LoVo (cell line): ENCODE results near the gene AJAP1.

Experiments
- DNase-seq: peaks from one replicate; pipeline ENCODE4 v3.0.0-alpha.2; 2016; ENCODE audit warnings: low spot score

Gene AJAP1

DNA sequence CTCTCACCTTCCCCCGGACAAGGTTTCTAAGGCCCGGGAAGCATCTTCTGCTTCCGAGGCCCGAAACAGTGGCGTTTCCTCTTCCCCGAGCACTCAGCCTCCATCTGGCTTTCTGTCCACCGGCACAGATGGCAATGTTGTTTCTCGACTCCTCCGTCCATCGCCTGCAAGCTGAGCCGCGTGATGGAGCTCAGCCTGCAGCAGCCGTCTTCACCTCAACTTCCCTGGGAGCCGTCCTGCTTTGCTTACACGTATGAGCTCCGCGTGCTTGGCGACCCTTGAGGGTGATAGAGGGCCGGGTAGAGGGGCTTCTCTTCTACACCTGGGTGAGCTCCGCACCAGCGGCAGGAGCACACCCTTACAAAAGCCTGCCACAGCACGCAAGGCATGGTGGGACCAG lies 80.4 kb downstream of the AJAP1 start:
- DNase-seq: no peak

DNA sequence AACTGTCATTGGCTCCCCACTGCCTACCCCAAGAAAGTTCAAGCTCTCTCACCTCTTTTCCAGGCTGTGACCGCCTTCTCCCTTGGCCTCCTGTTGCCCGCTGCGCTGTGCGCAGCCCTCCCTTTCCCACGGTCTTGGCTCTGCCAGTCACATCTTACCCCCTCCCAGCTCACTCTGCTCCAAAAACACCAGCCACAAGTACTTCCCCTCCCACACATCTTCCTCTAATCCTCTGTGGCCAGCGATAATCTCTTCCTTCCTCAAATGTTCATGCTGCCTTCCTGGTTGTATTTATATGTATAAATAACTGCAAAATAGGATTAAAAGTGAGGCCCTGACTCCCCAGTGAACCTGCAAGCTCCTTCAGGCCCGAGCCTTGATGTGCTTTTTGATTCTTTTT lies 81.8 kb downstream of the AJAP1 start:
- no peak for DNase-seq

DNA sequence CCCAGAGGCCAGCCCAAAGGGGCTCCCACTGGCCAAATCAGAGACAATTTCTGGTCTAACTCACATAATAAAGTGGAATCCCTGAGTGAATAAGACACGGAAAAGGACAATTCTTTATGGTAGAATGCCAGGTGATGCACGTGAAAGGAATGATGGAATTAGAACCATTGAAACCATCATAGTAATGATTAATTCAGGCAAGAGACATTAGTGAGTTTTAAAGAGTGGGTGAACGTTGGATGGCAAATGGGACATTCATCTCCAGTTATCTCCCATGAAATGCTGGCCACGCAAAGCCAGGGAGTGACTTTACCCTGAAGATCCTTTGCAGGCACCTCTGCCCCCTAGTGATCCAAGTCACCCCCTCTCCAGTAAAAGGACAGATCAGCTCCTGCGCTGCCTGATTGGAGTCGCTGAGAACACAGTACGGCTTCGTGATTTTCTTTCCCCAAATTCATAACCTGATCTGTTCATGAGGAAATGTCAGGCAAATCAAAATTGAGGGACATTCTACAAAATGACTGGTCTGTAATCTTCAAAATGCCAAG lies 87.5 kb downstream of the AJAP1 start:
- no peak for DNase-seq

DNA sequence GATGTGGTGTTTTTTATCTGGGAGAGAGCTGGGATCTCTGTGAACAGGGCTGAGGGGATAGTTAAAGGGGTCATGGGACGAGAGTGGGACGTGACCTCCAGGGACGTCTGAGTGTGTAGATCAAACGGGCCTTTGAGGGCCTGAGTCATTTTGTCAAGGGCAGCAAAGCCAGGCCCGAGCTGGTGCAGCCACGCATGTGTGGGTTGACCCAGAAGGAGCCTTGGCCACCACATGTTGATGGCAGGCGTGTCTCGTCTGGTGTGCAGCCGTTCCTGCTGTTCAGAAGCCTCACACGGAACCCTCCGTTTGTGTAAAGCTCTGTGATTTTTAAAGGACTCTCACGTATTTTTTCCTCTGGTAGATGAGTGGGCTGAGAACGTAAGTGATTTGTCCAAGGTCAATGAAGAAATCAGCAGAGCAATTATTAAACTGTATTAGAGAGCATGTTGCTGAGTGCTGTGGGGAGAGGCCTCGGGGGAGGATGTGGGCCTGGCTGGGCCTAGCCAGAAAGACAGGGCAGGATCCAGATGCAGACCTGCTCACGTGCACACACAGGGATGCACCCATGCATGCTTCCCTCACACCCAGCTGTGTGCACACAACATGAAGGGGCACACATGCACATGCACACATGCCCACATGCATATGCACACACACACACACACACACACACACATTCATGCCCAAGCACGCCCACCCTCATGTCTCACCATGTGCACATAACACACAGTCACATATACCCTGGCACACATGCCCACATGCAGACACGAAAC lies 89.8 kb downstream of the AJAP1 start:
- DNase-seq: no peak

DNA sequence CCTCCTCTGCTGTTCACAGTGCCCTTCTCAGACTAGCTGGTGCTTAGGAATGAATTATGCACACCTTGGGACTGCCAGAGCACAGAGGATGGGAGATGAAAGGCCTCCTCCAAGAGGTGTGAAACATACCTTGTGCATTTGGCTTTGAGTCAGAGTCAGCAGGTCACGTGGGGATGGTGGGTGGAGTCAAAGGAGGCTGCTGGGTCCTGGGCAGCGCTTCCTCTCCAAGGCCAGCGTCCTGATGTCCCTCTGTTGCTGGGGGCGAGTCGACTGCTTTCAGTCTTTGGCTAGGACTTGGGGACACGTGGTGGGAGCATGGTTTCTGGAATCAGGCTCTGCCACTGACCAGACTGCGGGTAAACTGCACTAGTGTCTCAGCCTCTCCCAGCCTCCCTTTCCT lies 91.2 kb downstream of the AJAP1 start:
- no peak for DNase-seq

DNA sequence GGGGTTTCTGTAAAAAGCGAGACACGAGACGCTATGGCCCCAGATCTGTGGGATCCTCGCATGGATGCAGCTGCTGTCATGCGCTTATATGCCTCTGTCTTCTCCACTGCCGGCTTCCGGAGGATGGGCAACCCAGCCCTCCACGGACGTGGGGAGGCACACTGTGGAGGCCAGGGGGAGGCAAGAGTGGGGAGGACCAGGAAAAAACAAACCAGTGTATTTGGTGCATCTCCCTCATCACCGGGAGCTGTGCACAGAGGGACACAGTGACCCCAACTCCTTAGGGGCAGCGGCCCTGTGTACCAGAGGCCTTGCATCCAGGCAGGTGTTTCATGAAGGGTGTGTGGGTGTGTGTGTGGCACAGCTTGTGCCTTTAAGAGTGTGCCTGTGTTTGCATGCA lies 95.0 kb downstream of the AJAP1 start:
- no peak for DNase-seq

DNA sequence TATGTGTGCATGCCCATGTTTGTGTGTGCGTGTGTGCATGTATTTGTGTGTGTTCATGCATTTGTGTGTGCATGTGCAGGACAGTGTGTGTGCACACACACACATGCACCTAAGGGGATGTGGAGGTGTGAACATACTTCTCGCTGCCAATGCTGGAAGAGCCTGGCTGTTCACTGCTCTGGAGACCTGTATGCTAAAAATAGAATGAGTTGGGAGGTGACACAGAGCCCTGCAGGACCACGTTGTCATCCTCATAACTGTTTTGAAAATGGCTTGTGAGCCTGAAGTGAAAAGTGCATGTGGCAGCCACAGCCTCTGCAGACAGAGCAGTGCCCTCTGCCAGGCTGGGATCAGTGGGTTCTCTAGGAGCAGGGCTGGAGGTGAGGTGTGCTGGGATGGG lies 95.8 kb downstream of the AJAP1 start:
- no peak for DNase-seq

DNA sequence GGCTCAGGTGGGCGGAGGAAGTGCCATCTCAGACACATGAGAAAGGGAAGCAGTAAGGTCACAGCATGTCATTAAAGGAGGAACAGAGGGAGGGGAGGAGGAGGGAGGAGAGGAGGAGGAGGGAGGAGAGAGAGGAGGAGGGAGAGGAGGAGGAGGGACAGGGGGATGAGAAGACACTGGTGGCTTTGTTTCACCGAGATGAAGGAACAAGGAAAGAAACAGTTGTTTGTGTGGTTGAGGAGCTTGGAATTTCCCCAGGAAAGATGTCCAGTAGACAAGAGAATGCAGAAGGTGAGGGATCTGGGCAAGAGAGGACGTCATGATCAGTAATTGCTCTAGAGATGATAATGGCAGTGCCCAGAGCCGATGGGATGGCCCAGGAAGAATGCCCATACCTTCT lies 97.7 kb downstream of the AJAP1 start:
- no peak for DNase-seq

DNA sequence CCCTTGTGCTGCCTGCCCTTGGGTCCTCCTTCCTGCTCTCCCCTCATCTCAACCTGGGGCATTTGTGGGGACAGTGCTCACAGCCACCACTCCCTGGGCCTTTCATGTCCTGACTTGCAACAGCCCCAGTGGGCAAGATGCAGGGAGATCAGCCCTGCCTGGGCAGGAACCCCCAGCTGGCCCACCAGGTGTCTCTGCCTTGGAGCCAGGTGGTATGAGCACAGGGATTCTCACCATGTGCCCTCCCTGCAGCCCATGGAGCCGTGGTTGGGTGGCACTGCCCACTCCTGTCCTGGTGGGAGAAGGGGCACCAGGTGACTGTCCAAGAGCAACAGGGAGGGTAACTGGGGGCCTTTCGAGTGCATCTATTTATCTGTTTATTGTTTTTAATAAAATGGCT lies 100.4 kb downstream of the AJAP1 start:
- no peak for DNase-seq

DNA sequence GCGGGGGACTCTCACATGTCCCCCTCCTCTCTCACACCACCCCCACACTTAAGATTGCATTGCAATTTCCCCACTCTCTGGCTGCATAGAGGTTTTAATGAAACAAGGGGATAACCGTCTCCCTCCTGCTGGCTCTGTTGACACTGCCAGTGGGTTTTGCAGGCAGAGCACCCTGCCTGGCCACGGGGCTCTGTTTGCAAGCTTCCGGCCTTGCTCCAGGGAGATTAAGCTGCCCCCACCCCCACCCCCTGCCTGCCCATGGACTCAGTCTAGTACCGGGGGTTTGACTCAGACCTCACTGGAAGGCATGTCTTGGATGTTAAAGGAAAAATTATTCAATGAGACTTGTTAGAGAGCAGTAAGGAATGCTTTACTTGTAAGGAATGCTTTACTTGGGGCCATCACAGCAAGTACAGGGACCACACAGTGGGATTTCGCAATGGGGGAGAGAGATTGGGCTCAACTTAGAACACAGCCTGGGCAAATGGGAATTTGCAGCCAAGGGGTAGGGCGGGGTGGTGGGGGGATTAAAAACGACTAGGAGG lies 101.0 kb downstream of the AJAP1 start:
- DNase-seq: no peak

DNA sequence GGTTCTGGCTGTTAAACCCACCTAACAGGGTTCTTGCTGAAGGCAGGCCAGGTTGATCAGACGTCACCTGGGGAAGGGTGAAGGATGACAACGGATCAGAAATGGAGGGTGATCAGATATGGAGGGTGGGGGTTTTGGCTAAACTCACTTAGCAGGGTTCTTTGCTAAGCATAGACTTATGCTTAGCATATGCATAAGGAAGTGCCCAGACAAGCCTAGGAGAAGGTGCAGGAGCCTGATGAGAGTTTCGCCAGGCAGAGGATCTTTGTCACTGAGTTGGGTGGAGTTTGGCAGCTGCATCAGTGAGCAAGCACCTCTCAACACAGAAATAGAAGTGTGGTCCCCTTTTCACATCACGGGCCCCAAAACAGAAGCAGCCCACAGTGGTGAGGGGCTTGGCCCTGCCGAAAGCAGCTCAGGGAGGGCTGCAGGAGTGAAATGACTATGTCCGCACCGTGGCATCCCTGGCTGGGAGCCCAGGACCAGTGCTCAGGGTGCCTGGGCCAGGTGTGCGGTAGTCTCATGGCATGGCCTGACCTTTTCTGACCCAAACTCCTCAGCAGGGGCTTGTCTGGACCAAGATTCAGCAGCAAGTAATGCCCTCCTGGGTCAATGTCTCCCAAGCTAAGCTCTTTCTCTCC lies 101.6 kb downstream of the AJAP1 start:
- DNase-seq: no peak

DNA sequence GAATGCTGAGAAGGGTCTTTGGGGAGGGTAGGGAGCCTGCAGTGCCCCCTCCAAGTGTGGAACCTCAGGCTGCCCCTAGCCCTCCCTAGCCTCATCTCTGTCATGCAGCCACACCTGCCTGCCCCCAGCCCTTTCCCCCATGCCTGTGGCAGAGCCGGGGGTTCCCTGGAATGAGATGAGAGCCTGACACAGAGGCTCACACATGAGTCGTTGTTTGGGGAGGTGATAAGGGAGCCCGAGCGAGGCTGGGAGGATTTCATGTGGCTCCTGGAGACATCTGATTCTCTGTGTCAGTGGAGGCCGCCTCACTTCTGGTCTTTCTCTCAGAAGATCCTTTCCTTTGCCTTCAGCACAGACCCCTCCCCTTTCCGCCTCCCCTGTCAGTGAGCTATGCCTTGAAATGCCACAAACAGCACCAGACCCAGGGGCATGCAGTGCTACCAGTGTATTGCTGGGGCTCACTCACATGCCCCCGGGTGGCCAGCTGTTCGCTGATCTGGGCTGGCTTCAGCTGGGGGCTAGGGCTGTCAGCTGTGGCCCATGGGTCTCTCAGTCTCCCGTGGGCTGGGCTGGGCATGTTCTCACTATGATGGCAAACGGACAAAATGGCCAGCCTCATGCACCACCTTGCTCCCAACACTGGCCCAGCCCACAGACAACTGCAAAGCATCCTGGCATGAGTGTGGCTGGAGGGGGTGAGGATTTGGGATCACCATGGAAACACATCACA lies 102.6 kb downstream of the AJAP1 start:
- DNase-seq: no peak

DNA sequence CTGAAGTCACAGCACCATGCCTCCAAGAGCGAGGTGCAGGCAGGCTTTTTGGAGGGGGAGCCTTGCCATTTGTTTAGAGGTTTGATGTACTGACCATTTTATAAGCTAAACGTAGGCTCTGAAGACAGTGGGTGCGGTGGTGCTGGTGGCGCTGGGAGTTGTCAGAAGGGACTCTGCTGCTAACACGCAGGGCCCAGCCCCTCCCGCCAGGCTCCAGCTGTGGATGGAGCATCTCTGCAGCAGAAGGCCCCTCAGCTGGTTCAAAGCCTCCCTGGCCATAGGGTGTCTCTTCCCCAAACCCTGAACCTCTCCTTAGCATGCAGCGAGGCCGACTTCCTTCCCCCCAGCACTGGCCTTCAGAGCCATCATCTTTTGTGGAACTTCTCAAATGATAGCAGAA lies 105.3 kb downstream of the AJAP1 start:
- no peak for DNase-seq

DNA sequence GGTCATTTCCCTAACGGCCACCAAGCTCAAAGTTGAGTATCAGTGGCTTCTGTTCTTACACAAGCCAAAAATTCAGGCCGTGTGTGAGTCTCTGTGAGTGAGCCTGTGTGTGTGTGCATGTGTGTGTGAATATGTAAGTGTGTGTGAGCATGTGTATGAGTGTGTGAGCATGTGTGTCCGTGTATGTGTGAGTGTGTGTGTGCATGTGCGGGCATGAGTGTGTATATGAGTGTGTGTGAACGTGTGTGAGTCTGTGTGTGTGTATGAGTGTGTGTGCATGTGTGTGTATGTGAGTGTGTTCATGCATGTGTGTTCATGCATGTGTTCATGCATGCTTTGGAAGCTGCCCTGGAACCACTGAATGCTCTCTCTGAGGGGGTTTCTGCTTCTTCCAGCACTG lies 105.7 kb downstream of the AJAP1 start:
- DNase-seq: no peak

DNA sequence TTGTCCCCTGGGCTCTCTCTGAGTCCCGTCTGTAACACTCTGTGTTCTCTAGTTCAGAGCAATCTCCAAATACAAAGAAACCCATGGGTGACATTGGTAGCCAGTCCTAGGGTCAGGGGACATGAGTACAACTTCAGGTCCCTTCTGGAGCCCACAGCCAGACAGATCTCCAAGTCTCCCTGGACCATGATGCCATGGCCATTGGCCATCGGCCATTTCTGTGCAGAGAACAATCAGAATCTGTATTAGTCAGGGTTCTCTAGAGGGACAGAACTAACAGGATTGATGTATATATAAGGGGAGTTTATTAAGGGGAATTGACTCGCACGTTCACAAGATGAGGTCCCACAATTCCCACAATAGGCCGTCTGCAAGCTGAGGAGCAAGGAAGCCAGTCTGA lies 106.9 kb downstream of the AJAP1 start:
- no peak for DNase-seq

DNA sequence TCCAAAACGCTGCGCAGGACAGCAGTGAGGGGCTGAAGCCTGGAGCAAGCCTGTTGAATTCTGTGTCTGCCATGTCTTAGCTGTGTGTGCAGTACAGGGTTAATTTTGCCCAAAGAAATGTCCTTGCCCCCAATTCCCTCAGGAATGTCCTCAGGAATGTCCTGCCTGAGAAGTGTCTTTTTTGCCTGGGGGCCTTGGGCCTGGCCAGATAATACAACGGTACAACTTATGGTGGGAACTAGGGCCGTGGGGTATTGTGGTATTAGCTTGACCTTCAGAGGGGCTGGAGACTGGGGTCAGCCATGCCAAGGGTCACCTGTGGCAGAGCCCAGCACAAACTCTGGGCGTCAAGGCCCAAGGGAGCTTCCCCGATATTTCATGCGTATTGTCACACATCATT lies 107.7 kb downstream of the AJAP1 start:
- DNase-seq: no peak

DNA sequence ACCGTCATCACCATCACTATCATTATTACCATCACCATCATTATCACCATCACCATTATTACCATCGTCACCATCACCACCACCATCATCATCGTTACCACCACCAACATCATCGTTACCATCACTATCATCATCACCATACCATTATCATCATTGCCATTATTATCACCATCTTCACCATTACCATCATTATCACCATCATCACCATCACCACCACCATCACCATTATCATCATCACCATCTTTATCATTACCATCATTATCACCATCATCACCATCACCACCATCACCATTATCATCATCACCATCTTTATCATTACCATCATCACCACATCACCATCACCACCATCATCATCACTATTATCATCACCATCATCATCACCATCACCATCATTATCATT lies 112.9 kb downstream of the AJAP1 start:
- DNase-seq: no peak

DNA sequence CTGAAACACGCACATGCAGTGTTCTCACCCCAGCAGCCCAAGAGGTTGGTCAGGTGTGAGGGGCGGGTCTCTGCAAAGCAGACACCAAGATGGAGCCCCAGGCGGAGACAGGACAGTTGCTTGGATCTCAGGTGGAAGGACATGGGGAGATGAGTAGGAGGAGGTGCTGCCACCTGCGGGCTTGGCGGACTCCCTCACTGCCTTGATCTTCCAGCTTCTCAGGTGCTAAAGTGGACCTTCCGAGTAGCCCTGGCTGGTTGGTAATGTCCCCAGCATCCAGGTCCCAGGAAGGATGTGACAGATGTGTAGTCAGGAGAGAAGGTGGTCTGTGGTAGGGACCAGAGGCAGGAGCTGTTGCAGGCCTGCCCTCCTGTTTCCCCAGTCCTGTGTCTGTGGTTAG lies 114.1 kb downstream of the AJAP1 start:
- DNase-seq: no peak

DNA sequence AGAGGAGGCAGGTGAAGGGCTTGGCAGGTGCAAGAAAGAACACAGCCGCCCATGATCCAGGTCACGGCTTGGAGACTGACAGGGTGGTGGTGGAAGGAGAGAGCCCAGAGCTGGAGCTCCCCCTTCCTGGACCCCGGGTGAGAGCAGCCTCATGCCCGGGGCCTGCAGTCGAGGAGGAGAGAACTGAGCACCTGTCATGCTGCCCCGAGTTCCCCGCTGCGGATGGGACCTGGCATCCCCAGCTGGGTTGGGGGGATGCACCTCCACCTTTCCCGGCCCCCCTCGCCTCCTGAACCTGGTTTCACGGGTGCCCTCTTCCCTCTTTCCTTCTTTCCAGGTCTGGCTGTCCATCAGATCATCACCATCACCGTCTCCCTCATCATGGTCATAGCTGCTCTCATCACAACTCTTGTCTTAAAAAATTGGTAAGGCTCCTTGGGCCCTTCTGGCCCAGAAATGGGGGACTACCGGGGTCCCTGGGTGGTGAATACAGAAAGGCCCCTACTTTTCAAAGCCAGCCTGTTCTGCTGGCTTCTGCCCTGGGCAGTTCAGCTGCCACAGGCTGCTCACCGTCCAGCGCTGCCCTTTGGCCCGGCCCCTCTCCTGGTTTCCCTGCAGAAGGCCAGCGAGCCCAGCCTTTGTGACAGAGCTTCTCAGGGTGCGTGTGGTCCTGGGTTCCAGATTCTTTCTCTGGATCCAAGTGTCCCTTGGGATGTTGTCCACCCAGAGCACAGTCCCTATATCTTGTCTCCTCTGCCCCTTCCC lies 115.3 kb downstream of the AJAP1 start:
- DNase-seq: no peak

DNA sequence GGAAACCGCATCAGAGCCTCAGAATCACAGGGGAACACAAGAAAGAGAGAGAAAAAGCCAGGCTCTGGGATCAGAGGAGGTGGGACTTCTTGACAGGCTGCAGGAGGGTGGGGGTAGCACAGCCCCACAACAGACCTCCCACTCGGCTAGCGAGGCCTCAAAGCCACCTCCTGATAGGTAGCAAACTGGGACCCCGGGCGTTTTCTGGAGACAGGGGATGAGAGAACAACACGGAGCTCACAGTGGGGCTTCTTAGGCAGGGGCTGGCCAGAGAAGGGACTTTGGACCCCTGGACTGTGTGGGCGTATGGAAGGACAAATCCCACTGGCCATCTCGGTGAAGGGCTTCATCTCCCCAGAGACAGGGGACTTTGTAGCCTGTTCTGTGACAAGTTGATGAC lies 116.3 kb downstream of the AJAP1 start:
- DNase-seq: no peak

DNA sequence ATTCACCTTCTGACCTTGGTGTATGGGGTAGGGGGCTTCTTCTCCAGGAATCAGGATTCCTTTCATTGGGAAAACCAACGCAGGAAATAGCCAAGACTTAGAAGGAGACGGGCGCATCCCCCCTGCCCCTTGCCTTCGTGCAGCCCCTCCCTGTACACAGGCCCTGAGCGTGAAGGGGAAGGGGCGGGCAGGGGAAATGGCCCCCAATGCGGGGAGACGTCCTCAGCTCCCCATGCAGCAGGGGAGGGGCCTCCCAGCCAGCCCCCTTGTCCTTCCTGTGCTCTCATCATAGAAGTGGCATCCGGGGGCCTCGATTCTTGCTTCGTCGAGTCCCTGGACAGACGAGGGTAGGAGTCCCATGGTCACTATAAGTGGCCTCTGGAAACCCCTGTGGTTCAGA lies 116.9 kb downstream of the AJAP1 start:
- no peak for DNase-seq

DNA sequence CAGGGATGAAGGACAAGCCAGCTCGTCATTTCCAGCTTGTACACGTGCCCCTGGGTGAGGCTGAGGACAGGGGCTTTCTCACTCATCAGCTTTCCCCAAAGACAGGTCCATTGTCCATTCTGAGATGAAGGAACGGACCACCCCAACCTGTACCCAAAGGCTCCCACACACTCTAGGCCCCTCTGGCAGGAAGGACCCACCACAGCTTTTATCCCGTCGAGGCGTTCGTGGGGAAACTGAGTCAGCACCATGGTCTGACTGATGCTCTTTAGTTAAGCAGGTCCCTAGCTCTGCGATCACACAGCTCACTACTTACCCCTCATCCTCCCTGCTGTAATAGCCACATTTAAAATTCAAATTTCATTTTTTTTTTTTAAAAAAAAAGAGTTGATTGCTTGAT lies 117.3 kb downstream of the AJAP1 start:
- no peak for DNase-seq
